Sigmoid colon (tissue), 4 donors: Measurements from ENCODE around the gene ZXDC.

ENCODE experiments used
- EP300 ChIP-seq, 4 donors: sonication (generic); formaldehyde crosslinking; IDR thresholded peaks; one replicate each; pipeline ENCODE4 v1.6.1; 2017; ENCODE audit warnings: antibody characterized with exemption in 4 of 4
- POLR2A ChIP-seq, 2 donors: fragments of 450-650 bp; IDR thresholded peaks; one replicate each; pipeline ENCODE4 v1.6.1; 2016; ENCODE audit warnings: antibody characterized with exemption in 2 of 2, mild to moderate bottlenecking in 2 of 2, moderate library complexity in 2 of 2
- TF ChIP-seq, protein P1 (sequence below), 4 experiments: fragments of 450-650 bp in 3 of 4; fragments of 200-600 bp in 1 of 4; IDR thresholded peaks; one replicate each; pipeline ENCODE4 v1.5.1; 2016 to 2019; ENCODE audit warnings: antibody characterized with exemption in 4 of 4, mild to moderate bottlenecking in 3 of 4, moderate library complexity in 2 of 4

DNA sequence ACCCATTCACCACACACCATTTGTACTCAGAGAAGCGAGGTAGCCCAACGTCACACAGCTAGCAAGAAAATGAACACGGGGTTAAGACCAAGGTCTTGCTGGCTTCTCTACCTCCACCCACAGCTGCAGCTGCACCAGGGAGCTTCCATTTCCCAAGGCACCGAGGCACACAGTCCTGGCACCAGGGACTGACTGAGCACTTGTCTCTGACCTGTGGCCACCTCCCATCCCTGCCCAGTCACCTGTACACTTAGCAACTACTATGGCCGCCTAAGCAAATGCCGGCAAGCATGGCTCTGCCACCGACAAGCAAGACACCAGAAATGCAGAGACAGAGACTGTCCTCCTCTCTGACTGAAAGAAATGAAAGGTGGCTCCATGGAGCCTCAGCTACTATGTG, 15.3 kb downstream of the ZXDC start:
- TF ChIP-seq, protein P1, sequence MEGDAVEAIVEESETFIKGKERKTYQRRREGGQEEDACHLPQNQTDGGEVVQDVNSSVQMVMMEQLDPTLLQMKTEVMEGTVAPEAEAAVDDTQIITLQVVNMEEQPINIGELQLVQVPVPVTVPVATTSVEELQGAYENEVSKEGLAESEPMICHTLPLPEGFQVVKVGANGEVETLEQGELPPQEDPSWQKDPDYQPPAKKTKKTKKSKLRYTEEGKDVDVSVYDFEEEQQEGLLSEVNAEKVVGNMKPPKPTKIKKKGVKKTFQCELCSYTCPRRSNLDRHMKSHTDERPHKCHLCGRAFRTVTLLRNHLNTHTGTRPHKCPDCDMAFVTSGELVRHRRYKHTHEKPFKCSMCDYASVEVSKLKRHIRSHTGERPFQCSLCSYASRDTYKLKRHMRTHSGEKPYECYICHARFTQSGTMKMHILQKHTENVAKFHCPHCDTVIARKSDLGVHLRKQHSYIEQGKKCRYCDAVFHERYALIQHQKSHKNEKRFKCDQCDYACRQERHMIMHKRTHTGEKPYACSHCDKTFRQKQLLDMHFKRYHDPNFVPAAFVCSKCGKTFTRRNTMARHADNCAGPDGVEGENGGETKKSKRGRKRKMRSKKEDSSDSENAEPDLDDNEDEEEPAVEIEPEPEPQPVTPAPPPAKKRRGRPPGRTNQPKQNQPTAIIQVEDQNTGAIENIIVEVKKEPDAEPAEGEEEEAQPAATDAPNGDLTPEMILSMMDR (IDR thresholded peaks at IDR 0.05): no peak
- no peak for TF ChIP-seq POLR2A (IDR thresholded peaks at IDR 0.05)
- no peak for TF ChIP-seq EP300 (IDR thresholded peaks at IDR 0.05)
